Dendritic cell treated with granulocyte-macrophage colony-stimulating factor and Interleukin-4, amounts not matched to agents 40 ng/mL and 50 ng/mL, for 4 days (primary cell): ENCODE measurements around the gene CBL.

Experiments used
- H3K27ac Mint-ChIP-seq: one replicate; pipeline ENCODE4 v1.8.0; 2022; ENCODE audit warnings: mild to moderate bottlenecking, mixed read lengths
- H3K27me3 Mint-ChIP-seq: one replicate; pipeline ENCODE4 v1.8.0; 2022; ENCODE audit warnings: mild to moderate bottlenecking, mixed read lengths
- H3K36me3 Mint-ChIP-seq: one replicate; pipeline ENCODE4 v1.8.0; 2022; ENCODE audit warnings: low read depth, mixed read lengths
- H3K4me1 Mint-ChIP-seq: one replicate; pipeline ENCODE4 v1.8.0; 2022; ENCODE audit warnings: low read depth, mixed read lengths
- H3K4me3 Mint-ChIP-seq: one replicate; pipeline ENCODE4 v1.8.0; 2022; ENCODE audit warnings: mild to moderate bottlenecking, moderate library complexity, mixed read lengths
- H3K9me3 Mint-ChIP-seq: one replicate; pipeline ENCODE4 v1.8.0; 2022; ENCODE audit warnings: mixed read lengths
- intact Hi-C: fragments of 100-400 bp; cut with micrococcal nuclease; formaldehyde crosslinking; loops from one replicate; pipeline ENCODE4 v1.15.0; 2022

The CBL gene

DNA sequence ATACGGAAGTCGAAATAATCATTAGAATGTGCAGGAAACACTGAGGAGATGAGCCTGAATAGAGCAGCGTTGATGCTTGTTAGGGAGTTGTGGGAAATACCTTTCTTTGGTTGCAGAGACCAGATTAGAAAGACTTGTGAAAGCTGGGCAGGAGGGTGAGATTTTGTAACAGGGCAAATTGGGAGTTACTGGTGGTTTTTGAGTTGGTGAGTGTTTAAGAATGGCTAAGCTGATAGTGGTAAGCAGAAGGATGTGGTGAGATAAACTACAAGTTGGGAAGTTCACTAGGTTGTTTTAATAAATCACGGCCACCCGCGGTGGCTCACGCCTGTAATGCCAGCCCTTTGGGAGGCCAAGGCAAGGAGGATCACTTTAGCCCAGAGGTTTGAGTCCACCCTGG lies 76.4 kb downstream of the CBL start:
- Mint-ChIP-seq H3K36me3 (peaks cover 91% of the 10 kb centered on the region), H3K4me3 (no peak overlapping the region), H3K9me3 (no peaks in the 10 kb centered on the region), H3K27me3 (no peaks in the 10 kb centered on the region), H3K27ac (no peak overlapping the region), H3K4me1 (no peaks in the 10 kb centered on the region)
- intact Hi-C loops, result no loop called here

DNA sequence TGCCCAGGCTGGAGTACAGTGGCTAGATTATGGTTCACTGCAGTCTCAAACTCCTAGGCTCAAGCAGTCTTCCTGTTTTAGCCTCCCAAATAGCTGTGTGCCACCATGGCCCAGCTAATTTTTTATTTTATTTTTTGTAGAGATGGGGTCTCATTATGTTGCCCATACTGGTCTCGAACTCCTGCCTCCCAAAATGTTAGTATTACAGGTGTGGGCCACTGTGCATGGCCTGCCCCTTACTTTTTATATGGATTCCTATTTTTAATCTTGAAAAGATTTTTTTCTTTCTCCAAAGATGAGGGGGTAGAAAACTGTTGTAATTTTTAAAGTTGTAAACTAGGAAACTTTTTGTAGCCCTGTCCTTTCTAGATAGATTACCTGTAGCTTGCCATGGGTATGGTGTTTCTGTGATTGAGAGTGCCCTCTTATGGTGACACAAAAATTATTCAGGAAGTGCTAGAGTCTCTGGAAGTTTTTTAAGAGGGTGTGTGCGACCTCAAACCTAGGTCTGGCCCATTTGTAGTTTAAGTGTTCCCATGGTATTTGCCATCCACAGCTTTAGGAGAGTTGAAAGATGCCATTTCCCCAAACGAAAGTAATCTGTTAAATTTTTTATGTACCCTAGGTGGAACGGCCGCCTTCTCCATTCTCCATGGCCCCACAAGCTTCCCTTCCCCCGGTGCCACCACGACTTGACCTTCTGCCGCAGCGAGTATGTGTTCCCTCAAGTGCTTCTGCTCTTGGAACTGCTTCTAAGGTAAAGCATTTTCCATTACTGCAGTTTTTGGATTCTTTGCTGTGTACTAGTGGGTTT lies 78.4 kb downstream of the CBL start:
- H3K4me1 Mint-ChIP-seq, result no peaks in the 10 kb centered on the region
- no peaks in the 10 kb centered on the region for H3K27me3 Mint-ChIP-seq
- no peaks in the 10 kb centered on the region for H3K9me3 Mint-ChIP-seq
- H3K4me3 Mint-ChIP-seq, result no peak overlapping the region
- intact Hi-C loops, result no loop called here
- peaks cover 93% of the 10 kb centered on the region for H3K36me3 Mint-ChIP-seq
- peak overlapping the region; percentile 7 for H3K27ac Mint-ChIP-seq

DNA sequence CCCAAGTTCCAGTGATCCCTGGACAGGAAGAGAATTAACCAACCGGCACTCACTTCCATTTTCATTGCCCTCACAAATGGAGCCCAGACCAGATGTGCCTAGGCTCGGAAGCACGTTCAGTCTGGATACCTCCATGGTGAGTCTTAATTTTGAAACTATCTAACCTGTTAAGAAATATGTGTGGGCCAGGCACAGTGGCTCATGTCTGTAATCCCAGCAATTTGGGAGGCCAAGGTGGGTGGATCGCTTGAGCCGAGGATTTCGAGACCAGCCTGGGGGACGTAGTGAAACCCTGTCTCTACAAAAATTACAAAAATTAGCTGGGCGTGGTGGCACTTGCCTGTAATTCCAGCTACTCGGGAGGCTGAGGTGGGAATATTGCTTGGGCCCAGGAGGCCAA lies 79.3 kb downstream of the CBL start:
- Mint-ChIP-seq H3K4me3 (no peak overlapping the region), H3K9me3 (no peaks in the 10 kb centered on the region), H3K27me3 (no peaks in the 10 kb centered on the region), H3K36me3 (peaks cover 93% of the 10 kb centered on the region), H3K4me1 (no peaks in the 10 kb centered on the region), H3K27ac (peak overlapping the region; percentile 7)
- intact Hi-C loops, result no loop called here

DNA sequence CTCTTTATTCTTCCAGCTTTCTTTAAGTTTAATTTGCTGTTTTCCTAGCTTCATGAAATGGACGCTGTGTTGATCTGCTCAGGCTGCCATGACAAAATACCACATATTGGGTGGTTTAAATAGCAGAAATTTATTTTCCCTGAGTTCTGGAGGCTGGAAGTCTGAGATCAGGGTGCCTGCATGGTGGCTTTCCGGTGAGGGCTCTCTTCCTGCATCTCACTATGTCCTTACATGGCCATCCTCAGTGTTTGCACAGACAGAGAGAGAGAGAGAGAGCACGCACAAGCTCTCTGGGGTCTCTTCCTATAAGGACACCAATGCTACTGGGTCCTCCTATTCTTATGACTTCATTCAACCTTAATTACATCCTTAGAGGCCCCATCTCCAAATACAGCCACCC lies 82.1 kb downstream of the CBL start:
- no peak overlapping the region for H3K4me3 Mint-ChIP-seq
- intact Hi-C loops, result no loop called here
- H3K36me3 Mint-ChIP-seq, result peaks cover 93% of the 10 kb centered on the region
- no peaks in the 10 kb centered on the region for H3K4me1 Mint-ChIP-seq
- no peak overlapping the region for H3K27ac Mint-ChIP-seq
- no peaks in the 10 kb centered on the region for H3K9me3 Mint-ChIP-seq
- H3K27me3 Mint-ChIP-seq, result no peaks in the 10 kb centered on the region

DNA sequence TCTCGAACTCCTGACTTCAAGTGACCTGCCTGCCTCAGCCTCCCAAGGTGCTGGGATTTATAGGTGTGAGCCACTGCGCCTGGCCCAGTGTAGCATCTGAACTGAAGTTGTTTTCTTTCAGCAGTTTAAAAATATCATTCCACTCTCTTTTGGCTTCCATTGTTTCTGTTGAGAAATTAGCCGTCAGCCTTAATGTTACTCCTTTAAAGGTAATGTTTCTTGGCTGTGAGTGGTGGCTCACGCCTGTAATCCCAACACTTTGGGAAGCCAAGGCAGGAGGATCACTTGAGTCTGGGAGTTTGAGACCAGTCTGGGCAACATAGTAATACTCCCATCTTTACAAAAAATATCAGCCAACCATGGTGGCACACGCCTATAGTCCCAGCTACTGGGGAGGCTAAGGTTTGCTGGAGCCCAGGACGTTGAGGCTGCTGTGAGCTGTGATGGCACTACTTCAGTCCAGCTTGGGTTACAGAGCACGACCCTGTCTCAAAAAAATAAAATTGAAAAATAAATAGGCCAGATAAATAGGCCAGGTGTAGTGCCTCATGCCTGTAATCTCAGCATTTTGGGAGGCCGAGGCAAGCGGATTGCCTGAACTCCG lies 84.9 kb downstream of the CBL start:
- no peaks in the 10 kb centered on the region for H3K9me3 Mint-ChIP-seq
- H3K27ac Mint-ChIP-seq, result no peak overlapping the region
- H3K27me3 Mint-ChIP-seq, result no peaks in the 10 kb centered on the region
- no peaks in the 10 kb centered on the region for H3K4me1 Mint-ChIP-seq
- H3K36me3 Mint-ChIP-seq, result peaks cover 85% of the 10 kb centered on the region
- no peak overlapping the region for H3K4me3 Mint-ChIP-seq
- intact Hi-C loops, result no loop called here

DNA sequence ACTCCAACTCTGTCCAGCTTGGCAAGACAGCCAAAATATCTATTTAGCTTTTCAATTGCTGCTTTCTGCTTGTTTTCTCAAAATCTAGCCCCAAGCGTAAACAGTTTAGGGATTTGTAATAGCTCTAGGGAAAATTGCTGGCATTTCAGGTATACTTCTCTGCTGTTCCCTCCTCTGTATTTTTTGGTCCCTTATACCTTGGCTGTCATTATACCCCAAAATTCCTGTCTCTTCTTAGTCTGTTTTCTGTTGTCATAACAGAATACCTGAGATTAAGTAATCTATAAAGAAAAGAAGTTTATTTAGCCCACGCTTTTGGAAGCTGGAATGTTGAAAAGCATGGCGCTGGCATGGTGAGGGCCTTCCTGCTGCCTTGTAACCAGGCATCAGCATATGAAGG lies 87.3 kb downstream of the CBL start:
- H3K27ac Mint-ChIP-seq, result no peak overlapping the region
- intact Hi-C loops, result no loop called here
- peaks cover 85% of the 10 kb centered on the region for H3K36me3 Mint-ChIP-seq
- no peaks in the 10 kb centered on the region for H3K9me3 Mint-ChIP-seq
- H3K27me3 Mint-ChIP-seq, result no peaks in the 10 kb centered on the region
- no peaks in the 10 kb centered on the region for H3K4me1 Mint-ChIP-seq
- H3K4me3 Mint-ChIP-seq, result no peak overlapping the region

DNA sequence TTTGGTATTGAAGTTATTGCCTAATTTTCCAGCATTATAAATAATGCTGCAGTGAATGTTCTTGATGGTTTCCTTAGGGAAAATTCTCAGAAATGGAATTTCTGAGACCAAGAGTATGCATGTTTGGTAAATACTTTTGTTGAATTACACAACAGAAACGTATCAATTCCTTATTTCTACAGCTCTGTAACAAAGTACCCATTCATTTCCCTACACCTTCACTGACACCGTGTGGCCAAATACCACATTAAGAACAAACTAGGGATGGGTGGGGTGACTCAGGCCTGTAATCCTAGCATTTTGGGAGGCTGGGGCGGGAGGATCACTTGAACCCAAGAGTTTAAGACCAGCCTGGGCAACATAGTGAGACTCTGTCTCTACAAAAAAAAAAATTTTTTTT lies 89.0 kb downstream of the CBL start:
- intact Hi-C loops, result no loop called here
- Mint-ChIP-seq H3K27me3 (no peaks in the 10 kb centered on the region), H3K36me3 (peaks cover 85% of the 10 kb centered on the region)

DNA sequence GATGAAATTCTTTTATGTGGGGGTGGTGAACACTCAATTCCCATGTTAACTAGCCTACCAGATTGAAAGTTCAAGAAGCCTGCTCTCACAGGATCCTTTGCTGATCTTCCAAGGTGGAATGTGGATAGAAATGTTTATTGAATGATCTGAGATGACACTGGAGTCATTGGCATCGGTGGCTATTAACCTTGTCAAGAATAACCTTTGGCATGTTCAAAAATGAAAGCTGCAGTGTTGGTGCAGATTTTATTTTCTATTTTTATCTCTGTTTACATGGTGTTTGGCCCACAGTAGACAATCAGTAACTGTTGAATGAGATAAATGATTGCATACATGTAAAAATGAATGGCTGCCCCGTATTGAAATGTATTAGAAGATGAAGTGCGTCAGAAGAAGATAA lies 91.8 kb downstream of the CBL start:
- H3K36me3 Mint-ChIP-seq, result peaks cover 85% of the 10 kb centered on the region
- intact Hi-C loops, result no loop called here
- H3K4me3 Mint-ChIP-seq, result no peak overlapping the region

More for the DNA sequence above, 89.0 kb downstream of the CBL start:
- Mint-ChIP-seq H3K4me1 (no peaks in the 10 kb centered on the region), H3K27ac (no peak overlapping the region), H3K4me3 (no peak overlapping the region), H3K9me3 (no peaks in the 10 kb centered on the region)

DNA sequence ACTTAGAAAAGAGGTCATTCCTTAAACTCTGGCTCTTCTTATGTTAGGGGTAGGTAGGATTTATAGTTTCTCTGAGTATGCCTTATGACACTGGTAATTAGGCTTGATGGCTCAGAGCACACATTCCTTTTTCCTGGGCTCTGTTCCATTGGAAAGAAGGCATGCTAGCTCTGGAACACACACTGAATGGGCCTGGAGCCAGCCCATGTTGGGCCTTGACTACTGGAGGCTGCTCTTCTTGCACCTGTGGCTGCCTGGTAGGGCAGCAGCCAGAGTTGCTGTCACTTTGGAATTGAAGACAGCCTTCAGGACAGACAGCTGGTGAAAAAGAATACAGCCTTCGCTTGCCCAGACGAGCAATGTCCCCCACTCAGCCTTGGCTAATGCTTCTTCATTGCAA lies 92.6 kb downstream of the CBL start:
- no peaks in the 10 kb centered on the region for H3K4me1 Mint-ChIP-seq
- H3K9me3 Mint-ChIP-seq, result no peaks in the 10 kb centered on the region
- H3K36me3 Mint-ChIP-seq, result peaks cover 85% of the 10 kb centered on the region
- H3K4me3 Mint-ChIP-seq, result no peak overlapping the region
- H3K27me3 Mint-ChIP-seq, result no peaks in the 10 kb centered on the region
- intact Hi-C loops, result no loop called here
- H3K27ac Mint-ChIP-seq, result no peak overlapping the region

More for the DNA sequence above, 91.8 kb downstream of the CBL start:
- Mint-ChIP-seq H3K9me3 (no peaks in the 10 kb centered on the region), H3K27ac (no peak overlapping the region), H3K4me1 (no peaks in the 10 kb centered on the region), H3K27me3 (no peaks in the 10 kb centered on the region)

DNA sequence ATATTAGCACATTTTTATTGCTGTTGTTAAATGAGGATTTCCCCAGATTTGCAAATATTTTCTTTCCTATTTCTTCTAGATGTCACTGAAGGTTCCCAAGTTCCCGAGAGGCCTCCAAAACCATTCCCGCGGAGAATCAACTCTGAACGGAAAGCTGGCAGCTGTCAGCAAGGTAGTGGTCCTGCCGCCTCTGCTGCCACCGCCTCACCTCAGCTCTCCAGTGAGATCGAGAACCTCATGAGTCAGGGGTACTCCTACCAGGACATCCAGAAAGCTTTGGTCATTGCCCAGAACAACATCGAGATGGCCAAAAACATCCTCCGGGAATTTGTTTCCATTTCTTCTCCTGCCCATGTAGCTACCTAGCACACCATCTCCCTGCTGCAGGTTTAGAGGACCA lies 93.3 kb downstream of the CBL start:
- Mint-ChIP-seq H3K4me3 (no peak overlapping the region), H3K27ac (no peak overlapping the region), H3K4me1 (no peaks in the 10 kb centered on the region), H3K27me3 (no peaks in the 10 kb centered on the region), H3K36me3 (peaks cover 90% of the 10 kb centered on the region), H3K9me3 (no peaks in the 10 kb centered on the region)
- intact Hi-C loops, result no loop called here

DNA sequence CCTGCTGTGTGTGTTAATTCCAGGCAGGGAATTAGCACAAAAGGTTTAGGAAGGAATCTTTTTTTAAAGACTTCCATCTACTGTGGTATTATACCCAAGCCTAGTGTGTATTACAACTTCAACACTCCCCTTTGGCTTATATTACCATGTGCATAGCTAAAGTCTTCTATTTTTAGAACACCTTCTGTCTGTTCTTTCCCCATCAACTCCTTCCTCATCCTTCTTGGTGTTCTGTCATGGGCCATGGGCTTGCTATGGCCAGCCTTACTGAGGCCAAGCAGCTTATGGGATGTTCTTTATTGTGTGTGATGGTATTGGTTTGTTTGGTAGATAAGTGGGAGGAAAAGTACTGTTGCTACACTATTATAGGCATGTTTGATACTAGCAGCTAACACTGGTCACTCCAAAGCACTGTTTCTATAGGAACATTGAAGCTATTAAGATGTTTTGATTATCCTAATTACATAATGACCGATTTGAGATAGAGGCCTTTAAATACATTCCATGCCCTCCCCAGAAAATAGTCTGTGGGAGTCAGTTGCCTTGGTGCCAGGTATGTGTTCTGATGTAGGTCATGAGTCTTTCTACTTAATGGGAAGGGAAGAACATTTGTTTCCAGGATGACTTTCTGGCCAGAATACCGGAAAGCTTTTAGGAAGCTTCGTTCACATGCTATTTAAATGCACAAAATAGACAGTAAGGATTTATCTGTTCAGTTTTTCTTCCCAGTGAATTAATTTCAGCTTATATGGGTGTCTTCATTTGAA lies 94.2 kb downstream of the CBL start:
- Mint-ChIP-seq H3K9me3 (no peaks in the 10 kb centered on the region), H3K27me3 (no peaks in the 10 kb centered on the region), H3K4me3 (no peak overlapping the region), H3K4me1 (no peaks in the 10 kb centered on the region), H3K36me3 (peaks cover 95% of the 10 kb centered on the region), H3K27ac (no peak overlapping the region)
- intact Hi-C loops, result no loop called here

DNA sequence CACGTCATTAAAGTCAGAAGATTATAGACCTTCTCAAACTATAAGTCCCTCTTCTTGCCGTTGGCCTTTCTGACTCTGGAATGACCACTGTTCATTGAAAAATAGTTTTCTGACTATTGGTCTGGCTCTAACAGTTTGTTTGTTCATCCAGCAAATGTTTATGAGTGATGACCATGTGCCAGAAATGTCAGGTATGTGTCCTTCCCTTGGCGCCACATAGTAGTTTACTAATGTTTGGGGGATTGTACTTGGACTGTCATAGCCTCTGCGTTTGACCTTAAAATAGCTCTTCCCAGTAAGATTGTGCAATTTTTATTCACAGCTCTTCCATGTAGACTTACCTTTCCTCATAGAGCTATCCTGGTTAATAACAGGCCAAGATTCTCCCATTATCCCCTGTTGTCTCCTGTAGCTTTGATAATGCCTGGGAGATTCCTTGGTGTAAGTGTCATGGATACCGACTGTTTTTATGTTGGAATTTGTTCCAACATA lies 97.1 kb downstream of the CBL start:
- Mint-ChIP-seq H3K4me3 (no peak overlapping the region), H3K36me3 (peaks cover 97% of the 10 kb centered on the region), H3K9me3 (no peaks in the 10 kb centered on the region), H3K27ac (no peak overlapping the region), H3K27me3 (no peaks in the 10 kb centered on the region), H3K4me1 (no peaks in the 10 kb centered on the region)
- intact Hi-C loops, result no loop called here

DNA sequence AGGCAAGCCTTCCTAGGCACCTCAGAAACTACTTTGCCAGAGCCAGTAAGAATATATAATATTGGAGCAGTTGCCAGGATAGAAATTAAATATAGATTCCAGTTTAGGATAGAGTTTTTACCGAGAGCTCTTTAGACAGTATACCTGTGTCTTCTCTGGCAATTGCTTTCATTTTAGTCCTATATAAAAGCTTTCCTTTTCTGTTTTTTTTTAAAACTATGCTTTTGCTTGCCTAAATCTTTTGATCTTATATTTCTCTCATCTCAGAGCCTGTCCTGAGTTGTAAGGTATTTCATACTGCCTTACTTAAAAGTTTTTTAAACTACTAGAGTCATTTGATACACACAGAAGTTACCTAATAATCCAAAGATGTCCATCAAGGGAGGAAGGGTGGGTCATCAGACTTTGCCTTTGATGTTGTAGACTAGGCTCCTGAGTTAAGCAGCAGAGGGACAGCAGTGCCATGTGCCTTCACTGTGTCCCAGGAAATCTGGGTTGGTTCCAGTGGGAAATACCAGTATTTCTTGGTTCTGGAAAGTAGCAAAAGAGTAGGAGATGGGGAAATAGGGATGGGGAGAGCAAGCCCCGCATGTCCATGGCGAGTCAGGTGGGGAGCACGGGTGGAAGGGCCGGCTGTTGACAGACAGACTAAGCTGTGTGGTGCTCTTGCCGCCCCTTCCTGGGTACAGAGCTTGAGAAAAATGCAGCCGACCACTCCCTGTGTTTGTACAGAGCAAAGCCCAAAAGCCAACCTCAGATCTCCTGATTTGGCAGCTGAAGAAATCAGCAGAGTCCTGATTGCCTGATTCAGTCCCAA lies 99.6 kb downstream of the CBL start:
- H3K27ac Mint-ChIP-seq, result no peak overlapping the region
- H3K36me3 Mint-ChIP-seq, result peaks cover 89% of the 10 kb centered on the region
- peaks cover 4% of the 10 kb centered on the region for H3K4me1 Mint-ChIP-seq
- H3K27me3 Mint-ChIP-seq, result no peaks in the 10 kb centered on the region
- H3K4me3 Mint-ChIP-seq, result no peak overlapping the region
- intact Hi-C loops, result no loop called here
- no peaks in the 10 kb centered on the region for H3K9me3 Mint-ChIP-seq
